ENCODE measurements around the gene GMNC. TPM values are rescaled to one million over a fixed set of nuclear protein-coding genes. Genes with fewer than 3 reads are reported as not detected.

GMNC gene
- total RNA-seq (0.09 TPM), polyA plus RNA-seq (ENCODE audit: insufficient read depth in 1 of 8, insufficient read length in 8 of 8, low replicate concordance in 1 of 8) (under 1 TPM in 5 of 8 donors, not detected in 3; 0.09 to 0.14 (median 0.11) TPM)
- long read RNA-seq, donor 1 = 0 reads
- long read RNA-seq, donor 2 = 0 reads
- long read RNA-seq, donor 3 = 0 reads
- long read RNA-seq, donor 4 = 0 reads
- long read RNA-seq, donor 5 = 0 reads
- long read RNA-seq, donor 6 = 0 reads
- long read RNA-seq, donor 7 = 0 reads
- long read RNA-seq, donor 8 = 0 reads
- long read RNA-seq, donor 9 = 0 reads
- long read RNA-seq, donor 10 = 0 reads
- long read RNA-seq, donor 11, partial matches to known transcripts = 0 of 1 reads
- long read RNA-seq, donor 11, other reads (novel, unspliced or antisense) = 0 of 1 reads

DNA sequence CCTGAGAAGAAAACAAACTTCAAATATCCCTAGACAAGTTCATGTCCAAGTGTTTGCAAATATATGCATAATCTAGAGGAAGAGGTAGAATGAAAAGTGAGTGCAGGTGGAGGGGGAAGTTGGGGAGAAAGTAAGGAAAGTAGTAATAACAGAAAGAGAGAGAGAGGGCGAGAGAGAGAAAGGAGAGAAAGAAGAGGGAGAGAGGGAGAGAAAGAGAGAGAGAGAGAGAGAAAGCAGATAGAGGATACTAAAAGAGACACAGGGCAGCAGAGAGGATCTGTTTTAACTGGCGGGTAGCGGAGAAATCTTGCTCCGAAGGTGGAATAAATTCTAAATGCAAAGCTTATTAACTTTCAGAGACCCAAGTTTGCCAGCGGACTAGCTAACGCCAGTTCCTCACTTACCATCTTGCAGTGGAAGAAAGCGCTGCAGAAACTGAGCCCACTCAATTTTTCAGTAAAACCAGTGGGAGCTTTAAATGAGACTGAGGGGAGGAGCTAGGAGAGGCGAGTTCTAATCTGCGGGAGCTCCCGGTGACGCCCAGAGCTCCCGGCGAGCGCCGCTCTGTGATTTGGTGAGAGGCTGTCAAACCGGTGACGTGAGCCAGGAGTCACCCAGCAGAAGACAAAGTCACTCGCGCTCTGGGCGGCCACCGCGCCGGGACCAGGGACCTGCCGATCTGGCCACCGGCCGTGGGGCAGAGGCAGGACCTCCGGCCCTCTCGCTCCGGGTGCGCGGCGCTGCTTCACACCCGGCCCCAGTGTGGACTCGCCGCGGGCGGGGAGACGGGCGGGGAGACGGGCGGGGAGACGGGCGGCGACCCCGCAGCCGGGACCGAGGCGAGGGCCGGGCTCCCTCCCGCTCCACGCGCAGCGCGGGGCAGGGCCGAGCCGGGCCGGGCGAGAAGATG lies at the start of gene GMNC:
Gene GMNC, minus strand, starts transcription at position 486 of the 910 bp plus-strand sequence. Its CDS starts 79 bp downstream, at position 407.
- WGBS (ENCODE audit: insufficient coverage) = under 1% methylated on average over 52 of the region's 58 CpGs
- DNase-seq = peak; percentile 78
- Histone ChIP-seq H3K4me3 (ENCODE audit: low read length) (peak within 1 kb of the TSS; percentile 30), H3K27me3 (ENCODE audit: control insufficient read depth, insufficient read depth, low read length) (peaks cover 6% of the 10 kb centered on the region), H3K36me3 (ENCODE audit: control insufficient read depth, insufficient read depth, low read length) (no peaks in the 10 kb centered on the region), H3K9me3 (replicated peaks; ENCODE audit: control insufficient read depth, low read depth, low read length) (no peaks in the 10 kb centered on the region), H3K4me1 (ENCODE audit: control insufficient read depth, insufficient read depth, low read length) (no peaks in the 10 kb centered on the region), H3K27ac (ENCODE audit: low read length) (no peak within 1 kb of the TSS)

GRCh38 chr3:190911382-190911781 lies 48.9 kb upstream of the GMNC start:
- Histone ChIP-seq H3K9me3 (replicated peaks; ENCODE audit: control insufficient read depth, low read depth, low read length) (no peaks in the 10 kb centered on the region), H3K27ac (ENCODE audit: low read length) (no peak overlapping the region), H3K27me3 (ENCODE audit: control insufficient read depth, insufficient read depth, low read length) (no peaks in the 10 kb centered on the region), H3K36me3 (ENCODE audit: control insufficient read depth, insufficient read depth, low read length) (no peaks in the 10 kb centered on the region), H3K4me3 (ENCODE audit: low read length) (no peak overlapping the region), H3K4me1 (ENCODE audit: control insufficient read depth, insufficient read depth, low read length) (no peaks in the 10 kb centered on the region)
- WGBS (ENCODE audit: insufficient coverage) = no CpG with 5 or more reads among the region's 4 CpGs
- no peak for DNase-seq

DNA sequence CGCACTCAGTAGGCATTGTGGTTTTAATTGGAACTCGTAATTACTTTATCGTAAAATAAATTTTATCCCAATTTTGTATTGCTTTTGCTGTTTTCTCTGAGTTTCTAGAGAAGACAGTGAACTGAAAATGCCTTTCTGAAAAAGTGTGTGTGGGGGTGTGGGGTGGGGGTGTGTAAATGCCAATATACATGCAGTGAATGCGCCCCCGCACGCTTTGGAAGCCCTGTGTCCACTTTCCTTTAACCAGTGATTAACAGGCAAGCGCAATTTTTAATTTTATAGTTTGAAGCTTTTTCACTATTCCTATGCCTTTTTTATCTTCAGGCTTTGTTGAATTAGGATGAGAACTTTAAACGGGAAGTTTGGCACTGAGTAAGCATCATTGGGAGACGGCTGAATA lies 47.4 kb upstream of the GMNC start:
- no peaks in the 10 kb centered on the region for H3K27me3 ChIP-seq (ENCODE audit: control insufficient read depth, insufficient read depth, low read length)
- H3K36me3 ChIP-seq (ENCODE audit: control insufficient read depth, insufficient read depth, low read length) = no peaks in the 10 kb centered on the region
- no peaks in the 10 kb centered on the region for H3K4me1 ChIP-seq (ENCODE audit: control insufficient read depth, insufficient read depth, low read length)
- WGBS (ENCODE audit: insufficient coverage) = no CpG with 5 or more reads among the region's 9 CpGs
- no peak overlapping the region for H3K4me3 ChIP-seq (ENCODE audit: low read length)
- H3K9me3 ChIP-seq (replicated peaks; ENCODE audit: control insufficient read depth, low read depth, low read length) = no peaks in the 10 kb centered on the region
- H3K27ac ChIP-seq (ENCODE audit: low read length) = no peak overlapping the region
- DNase-seq = no peak

DNA sequence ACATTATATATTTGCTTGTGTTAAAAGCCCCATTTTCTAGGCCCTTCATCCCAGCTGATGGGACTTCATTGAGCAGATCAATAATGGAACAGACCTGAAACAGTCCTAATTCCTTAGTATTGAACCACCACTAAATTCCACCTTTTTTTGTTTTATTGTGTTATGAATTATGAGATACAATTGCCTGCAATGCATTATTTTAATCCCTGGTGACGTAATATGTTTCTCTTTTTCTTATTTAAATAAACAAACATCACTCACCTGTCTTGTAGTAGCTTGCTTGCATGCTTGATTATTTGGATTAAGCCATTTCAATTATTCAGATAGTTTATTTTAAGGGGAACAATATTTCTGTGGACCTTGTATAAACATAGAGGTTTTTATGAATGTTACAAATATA lies 40.7 kb upstream of the GMNC start:
- H3K4me1 ChIP-seq (ENCODE audit: control insufficient read depth, insufficient read depth, low read length) = no peaks in the 10 kb centered on the region
- H3K9me3 ChIP-seq (replicated peaks; ENCODE audit: control insufficient read depth, low read depth, low read length) = peaks cover 7% of the 10 kb centered on the region
- DNase-seq = no peak
- no peaks in the 10 kb centered on the region for H3K36me3 ChIP-seq (ENCODE audit: control insufficient read depth, insufficient read depth, low read length)
- no CpG with 5 or more reads among the region's 1 CpG for WGBS (ENCODE audit: insufficient coverage)
- no peak overlapping the region for H3K4me3 ChIP-seq (ENCODE audit: low read length)
- no peak overlapping the region for H3K27ac ChIP-seq (ENCODE audit: low read length)
- no peaks in the 10 kb centered on the region for H3K27me3 ChIP-seq (ENCODE audit: control insufficient read depth, insufficient read depth, low read length)

DNA sequence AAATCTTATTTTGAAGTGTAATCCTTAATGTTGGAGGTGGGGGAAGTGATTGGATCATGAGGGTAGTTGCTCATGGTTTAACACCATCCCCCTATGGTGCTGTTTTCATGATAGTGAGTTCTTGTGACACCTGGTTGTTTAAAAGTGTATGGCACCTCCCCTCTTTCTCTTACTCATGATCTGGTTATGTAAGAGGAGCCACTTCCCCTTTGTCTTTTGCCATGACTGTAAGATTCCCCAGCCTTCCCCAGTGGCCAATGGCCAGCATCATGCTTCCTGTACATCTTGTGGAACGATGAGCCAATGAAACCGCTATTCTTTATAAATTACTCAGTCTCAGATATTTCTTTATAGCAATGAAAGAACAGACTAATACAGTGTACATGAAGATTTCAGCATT lies 39.8 kb upstream of the GMNC start:
- no peak overlapping the region for H3K4me3 ChIP-seq (ENCODE audit: low read length)
- peaks cover 7% of the 10 kb centered on the region for H3K9me3 ChIP-seq (replicated peaks; ENCODE audit: control insufficient read depth, low read depth, low read length)
- DNase-seq = no peak
- no peak overlapping the region for H3K27ac ChIP-seq (ENCODE audit: low read length)
- no CpG with 5 or more reads among the region's 2 CpGs for WGBS (ENCODE audit: insufficient coverage)
- no peaks in the 10 kb centered on the region for H3K36me3 ChIP-seq (ENCODE audit: control insufficient read depth, insufficient read depth, low read length)
- no peaks in the 10 kb centered on the region for H3K27me3 ChIP-seq (ENCODE audit: control insufficient read depth, insufficient read depth, low read length)
- no peaks in the 10 kb centered on the region for H3K4me1 ChIP-seq (ENCODE audit: control insufficient read depth, insufficient read depth, low read length)

GRCh38 chr3:190892395-190892902 lies 30.0 kb upstream of the GMNC start:
- H3K4me3 ChIP-seq (ENCODE audit: low read length) = no peak overlapping the region
- no peaks in the 10 kb centered on the region for H3K4me1 ChIP-seq (ENCODE audit: control insufficient read depth, insufficient read depth, low read length)
- WGBS (ENCODE audit: insufficient coverage) = 56% methylated on average over 1 of the region's 4 CpGs
- no peaks in the 10 kb centered on the region for H3K27me3 ChIP-seq (ENCODE audit: control insufficient read depth, insufficient read depth, low read length)
- no peaks in the 10 kb centered on the region for H3K36me3 ChIP-seq (ENCODE audit: control insufficient read depth, insufficient read depth, low read length)
- DNase-seq = peak; percentile 3
- peaks cover 6% of the 10 kb centered on the region for H3K9me3 ChIP-seq (replicated peaks; ENCODE audit: control insufficient read depth, low read depth, low read length)
- H3K27ac ChIP-seq (ENCODE audit: low read length) = no peak overlapping the region

DNA sequence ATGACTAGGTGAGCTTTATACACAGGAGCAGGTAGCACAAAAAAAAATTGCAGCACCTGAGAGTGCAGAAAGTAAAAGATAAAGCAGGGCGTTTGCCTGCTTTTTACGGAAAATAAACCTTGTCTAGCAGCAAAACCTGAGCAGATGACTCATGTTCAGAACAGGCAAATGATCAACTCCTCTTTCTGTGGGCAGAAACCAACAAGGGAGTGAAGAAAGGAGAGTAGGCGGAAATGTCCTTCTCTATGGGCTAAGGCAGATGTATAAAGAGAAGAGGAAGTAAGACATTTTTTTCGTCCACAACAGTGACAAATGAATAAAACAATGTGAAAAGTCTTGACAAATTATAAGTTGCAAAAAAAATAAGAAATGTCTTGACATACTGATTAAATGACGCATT lies 24.5 kb upstream of the GMNC start:
- H3K4me3 ChIP-seq (ENCODE audit: low read length) = no peak overlapping the region
- no peaks in the 10 kb centered on the region for H3K4me1 ChIP-seq (ENCODE audit: control insufficient read depth, insufficient read depth, low read length)
- WGBS (ENCODE audit: insufficient coverage) = 86% methylated on average over 3 of the region's 5 CpGs
- H3K27me3 ChIP-seq (ENCODE audit: control insufficient read depth, insufficient read depth, low read length) = no peaks in the 10 kb centered on the region
- no peak overlapping the region for H3K27ac ChIP-seq (ENCODE audit: low read length)
- H3K36me3 ChIP-seq (ENCODE audit: control insufficient read depth, insufficient read depth, low read length) = no peaks in the 10 kb centered on the region
- no peaks in the 10 kb centered on the region for H3K9me3 ChIP-seq (replicated peaks; ENCODE audit: control insufficient read depth, low read depth, low read length)
- DNase-seq = no peak

DNA sequence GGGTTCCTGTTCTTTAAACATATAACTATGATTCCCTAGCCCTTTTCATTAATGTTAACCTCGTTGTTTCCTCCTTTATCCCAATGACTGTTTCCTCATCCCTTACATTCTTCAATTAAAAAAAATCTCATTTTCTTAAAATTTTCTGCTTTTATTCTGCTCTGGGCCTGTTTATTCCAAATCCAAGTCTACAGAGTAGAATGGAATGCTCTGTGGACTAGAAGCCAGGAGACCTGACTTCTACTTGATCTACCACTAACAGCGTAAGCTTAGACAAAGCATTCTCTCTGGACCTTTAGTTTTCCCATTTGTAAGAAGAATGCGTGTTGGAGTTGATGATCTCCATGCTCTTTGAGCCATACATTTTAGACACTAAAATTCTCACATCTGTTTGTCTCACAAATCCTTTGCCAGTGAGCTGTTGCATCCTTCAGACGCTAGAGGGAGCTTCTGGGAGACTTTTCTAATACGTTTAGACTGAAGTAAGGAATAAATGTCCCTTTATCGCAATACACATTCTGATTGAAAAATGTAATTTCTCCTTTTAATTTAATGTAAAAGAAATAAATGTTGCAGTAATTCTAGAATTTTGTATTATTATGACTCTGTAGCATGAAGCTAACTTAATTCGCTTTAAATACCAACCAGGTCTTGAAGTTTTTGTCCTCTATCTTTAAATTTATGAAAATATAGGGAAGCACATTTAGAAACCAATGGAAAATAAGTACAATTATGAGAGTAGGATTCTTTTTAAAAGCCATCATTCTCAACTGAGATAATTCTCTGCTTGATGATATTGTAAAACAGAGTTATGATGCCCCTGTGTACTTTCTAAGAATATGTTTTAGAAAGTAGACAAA lies 21.7 kb upstream of the GMNC start:
- Histone ChIP-seq H3K4me1 (ENCODE audit: control insufficient read depth, insufficient read depth, low read length) (no peaks in the 10 kb centered on the region), H3K27ac (ENCODE audit: low read length) (no peak overlapping the region), H3K27me3 (ENCODE audit: control insufficient read depth, insufficient read depth, low read length) (no peaks in the 10 kb centered on the region), H3K9me3 (replicated peaks; ENCODE audit: control insufficient read depth, low read depth, low read length) (no peaks in the 10 kb centered on the region), H3K4me3 (ENCODE audit: low read length) (no peak overlapping the region), H3K36me3 (ENCODE audit: control insufficient read depth, insufficient read depth, low read length) (no peaks in the 10 kb centered on the region)
- peak; percentile 83 for DNase-seq
- WGBS (ENCODE audit: insufficient coverage) = 86% methylated on average over 1 of the region's 7 CpGs

DNA sequence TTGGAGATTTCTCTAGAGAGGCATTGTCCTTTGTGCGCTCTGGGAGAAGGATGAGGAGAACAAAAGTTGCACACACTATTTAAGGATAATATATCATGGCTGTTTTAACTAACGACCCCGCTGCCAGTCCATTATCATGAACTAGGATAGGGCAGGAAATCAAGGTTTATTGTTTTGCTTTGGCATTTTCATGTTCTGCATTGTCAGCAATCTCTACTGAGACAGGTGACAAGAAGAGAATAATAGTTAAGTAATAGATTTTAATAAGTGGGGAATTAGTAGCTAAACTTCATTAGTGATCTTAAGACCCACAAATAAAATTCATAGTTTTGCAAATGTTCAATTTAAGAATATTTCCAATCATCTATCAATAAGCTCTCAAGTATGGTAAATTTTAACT lies 20.6 kb upstream of the GMNC start:
- H3K27ac ChIP-seq (ENCODE audit: low read length) = no peak overlapping the region
- no peak overlapping the region for H3K4me3 ChIP-seq (ENCODE audit: low read length)
- H3K4me1 ChIP-seq (ENCODE audit: control insufficient read depth, insufficient read depth, low read length) = no peaks in the 10 kb centered on the region
- no peaks in the 10 kb centered on the region for H3K27me3 ChIP-seq (ENCODE audit: control insufficient read depth, insufficient read depth, low read length)
- DNase-seq = no peak
- no peaks in the 10 kb centered on the region for H3K9me3 ChIP-seq (replicated peaks; ENCODE audit: control insufficient read depth, low read depth, low read length)
- WGBS (ENCODE audit: insufficient coverage) = no CpG with 5 or more reads among the region's 3 CpGs
- H3K36me3 ChIP-seq (ENCODE audit: control insufficient read depth, insufficient read depth, low read length) = no peaks in the 10 kb centered on the region

Data from muscle of leg (tissue), 16 donors.